ENCODE measurements around the gene SPIN1.

GRCh38 chr9:88508326-88508725 lies 120.1 kb downstream of the SPIN1 start:
- TF ChIP-seq TCF12 (IDR thresholded peaks at IDR 0.05; ENCODE audit: low read depth): no peak
- TF ChIP-seq EP300 (IDR thresholded peaks at IDR 0.05; ENCODE audit: borderline replicate concordance): no peak
- no peak for TF ChIP-seq MAX (IDR thresholded peaks at IDR 0.05)
- TF ChIP-seq, protein P1, sequence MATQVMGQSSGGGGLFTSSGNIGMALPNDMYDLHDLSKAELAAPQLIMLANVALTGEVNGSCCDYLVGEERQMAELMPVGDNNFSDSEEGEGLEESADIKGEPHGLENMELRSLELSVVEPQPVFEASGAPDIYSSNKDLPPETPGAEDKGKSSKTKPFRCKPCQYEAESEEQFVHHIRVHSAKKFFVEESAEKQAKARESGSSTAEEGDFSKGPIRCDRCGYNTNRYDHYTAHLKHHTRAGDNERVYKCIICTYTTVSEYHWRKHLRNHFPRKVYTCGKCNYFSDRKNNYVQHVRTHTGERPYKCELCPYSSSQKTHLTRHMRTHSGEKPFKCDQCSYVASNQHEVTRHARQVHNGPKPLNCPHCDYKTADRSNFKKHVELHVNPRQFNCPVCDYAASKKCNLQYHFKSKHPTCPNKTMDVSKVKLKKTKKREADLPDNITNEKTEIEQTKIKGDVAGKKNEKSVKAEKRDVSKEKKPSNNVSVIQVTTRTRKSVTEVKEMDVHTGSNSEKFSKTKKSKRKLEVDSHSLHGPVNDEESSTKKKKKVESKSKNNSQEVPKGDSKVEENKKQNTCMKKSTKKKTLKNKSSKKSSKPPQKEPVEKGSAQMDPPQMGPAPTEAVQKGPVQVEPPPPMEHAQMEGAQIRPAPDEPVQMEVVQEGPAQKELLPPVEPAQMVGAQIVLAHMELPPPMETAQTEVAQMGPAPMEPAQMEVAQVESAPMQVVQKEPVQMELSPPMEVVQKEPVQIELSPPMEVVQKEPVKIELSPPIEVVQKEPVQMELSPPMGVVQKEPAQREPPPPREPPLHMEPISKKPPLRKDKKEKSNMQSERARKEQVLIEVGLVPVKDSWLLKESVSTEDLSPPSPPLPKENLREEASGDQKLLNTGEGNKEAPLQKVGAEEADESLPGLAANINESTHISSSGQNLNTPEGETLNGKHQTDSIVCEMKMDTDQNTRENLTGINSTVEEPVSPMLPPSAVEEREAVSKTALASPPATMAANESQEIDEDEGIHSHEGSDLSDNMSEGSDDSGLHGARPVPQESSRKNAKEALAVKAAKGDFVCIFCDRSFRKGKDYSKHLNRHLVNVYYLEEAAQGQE (IDR thresholded peaks at IDR 0.05; ENCODE audit: low read depth): no peak
- no peak for TF ChIP-seq TAF1 (IDR thresholded peaks at IDR 0.05; ENCODE audit: low read depth)
- TF ChIP-seq YY1 (IDR thresholded peaks at IDR 0.05; ENCODE audit: low read depth): no peak
- no peak for TF ChIP-seq FOXM1 (IDR thresholded peaks at IDR 0.05; ENCODE audit: borderline replicate concordance, low read depth)
- TF ChIP-seq TEAD4 (IDR thresholded peaks at IDR 0.05): no peak
- TF ChIP-seq CREB1 (IDR thresholded peaks at IDR 0.05; ENCODE audit: low read depth): no peak
- TF ChIP-seq, protein P2, sequence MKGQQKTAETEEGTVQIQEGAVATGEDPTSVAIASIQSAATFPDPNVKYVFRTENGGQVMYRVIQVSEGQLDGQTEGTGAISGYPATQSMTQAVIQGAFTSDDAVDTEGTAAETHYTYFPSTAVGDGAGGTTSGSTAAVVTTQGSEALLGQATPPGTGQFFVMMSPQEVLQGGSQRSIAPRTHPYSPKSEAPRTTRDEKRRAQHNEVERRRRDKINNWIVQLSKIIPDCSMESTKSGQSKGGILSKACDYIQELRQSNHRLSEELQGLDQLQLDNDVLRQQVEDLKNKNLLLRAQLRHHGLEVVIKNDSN (IDR thresholded peaks at IDR 0.05): no peak
